ENCODE data around the gene TMEM248.
A peak's percentile ranks its signal among the peaks of the same experiment; 100 is the strongest.
"Not testable (repeated sequence)": the region's sequence is repeated elsewhere in the genome, so short reads cannot be mapped to it uniquely, and the experiment has no call there.

The TMEM248 gene

GRCh38 chr7:66950763-66951162 is 29.7 kb downstream of the TMEM248 start:
- no peak for DNase-seq (ENCODE audit: low spot score)

GRCh38 chr7:66952343-66953043 is 31.5 kb downstream of the TMEM248 start:
- DNase-seq (ENCODE audit: low spot score) = peak; percentile 38

- no peak for DNase-seq (ENCODE audit: low spot score)
Measured at GRCh38 chr7:66953044-66953427, 32.0 kb downstream of the TMEM248 start.

GRCh38 chr7:66957595-66958290 is 36.7 kb downstream of the TMEM248 start:
- DNase-seq (ENCODE audit: low spot score) = no peak

GRCh38 chr7:66958538-66959350 is 37.7 kb downstream of the TMEM248 start:
- no peak for DNase-seq (ENCODE audit: low spot score)

- no peak for DNase-seq (ENCODE audit: low spot score)
Measured at GRCh38 chr7:66960192-66960591, 39.2 kb downstream of the TMEM248 start.

GRCh38 chr7:66961096-66961495 is 40.1 kb downstream of the TMEM248 start:
- no peak for DNase-seq (ENCODE audit: low spot score)

- no peak for DNase-seq (ENCODE audit: low spot score)
Measured at GRCh38 chr7:66964411-66964810, 43.4 kb downstream of the TMEM248 start.

GRCh38 chr7:66967029-66967428 is 46.0 kb downstream of the TMEM248 start:
- DNase-seq (ENCODE audit: low spot score) = peak; percentile 11

- not testable (repeated sequence) for DNase-seq (ENCODE audit: low spot score)
Measured at GRCh38 chr7:66969001-66969400, 48.0 kb downstream of the TMEM248 start.

- peak; percentile 58 for DNase-seq (ENCODE audit: low spot score)
Measured at GRCh38 chr7:66970310-66970709, 49.3 kb downstream of the TMEM248 start.

- peak; percentile 25 for DNase-seq (ENCODE audit: low spot score)
Measured at GRCh38 chr7:66974986-66975590, 54.1 kb downstream of the TMEM248 start.

- not testable (repeated sequence) for DNase-seq (ENCODE audit: low spot score)
Measured at GRCh38 chr7:66978312-66978711, 57.3 kb downstream of the TMEM248 start.

GRCh38 chr7:66979013-66979412 is 58.0 kb downstream of the TMEM248 start:
- not testable (repeated sequence) for DNase-seq (ENCODE audit: low spot score)

GRCh38 chr7:66980336-66980735 is 59.3 kb downstream of the TMEM248 start:
- not testable (repeated sequence) for DNase-seq (ENCODE audit: low spot score)

- not testable (repeated sequence) for DNase-seq (ENCODE audit: low spot score)
Measured at GRCh38 chr7:66989552-66989951, 68.5 kb downstream of the TMEM248 start.

- DNase-seq (ENCODE audit: low spot score) = not testable (repeated sequence)
Measured at GRCh38 chr7:66994051-66994450, 73.0 kb downstream of the TMEM248 start.

- DNase-seq (ENCODE audit: low spot score) = peak; percentile 11
Measured at GRCh38 chr7:66994691-66995049, 73.6 kb downstream of the TMEM248 start.

GRCh38 chr7:66995050-66995776 is 74.2 kb downstream of the TMEM248 start, which contains the start of gene SBDS:
TSS of gene SBDS (minus strand) at chr7:66995586. CDS start at chr7:66995417, 169 bp downstream.
- peak; percentile 70 for DNase-seq (ENCODE audit: low spot score)

- peak; percentile 82 for DNase-seq (ENCODE audit: low spot score)
Measured at GRCh38 chr7:66996444-66997191, 75.6 kb downstream of the TMEM248 start, which contains the start of gene TYW1. TSS of gene TYW1 (plus strand) at chr7:66996833. CDS start at chr7:66996979, 146 bp downstream.
